HCT116 (cell line): ENCODE results near the gene SMAP2. TPM values are rescaled to one million over a fixed set of nuclear protein-coding genes. Genes with fewer than 3 reads are reported as not detected.

Experiments used
- ATAC-seq: fragments of 200-7000 bp; cut with Tn5 transposase; 2 replicates; pipeline ENCODE4 v1.9.1; 2020; ENCODE audit warnings: mild to moderate bottlenecking, moderate library complexity
- BruUV-seq: library from RNA; stranded (reverse); fragments of 400-500 nt; replicated peaks from 2 replicates; lab custom pipeline; 2021; lab: Mats Ljungman, UMichigan
- CTCF ChIA-PET: fragments of 300-600 bp; sonication (Branson Sonifier 250); formaldehyde crosslinking; loops from one replicate; lab custom pipeline; 2021; ENCODE audit warnings: antibody characterized with exemption; lab: Charles Lee
- POLR2A ChIA-PET: fragments of 300-600, 350-600 bp; sonication (Branson Sonifier 250); formaldehyde crosslinking; loops from one replicate; lab custom pipeline; 2021; ENCODE audit warnings: antibody characterized with exemption; lab: Charles Lee
- RAD21 ChIA-PET, 2 experiments: fragments of 300-600 bp; sonication (Branson Sonifier 250); formaldehyde crosslinking; loops; one replicate each; lab custom pipeline; 2023; ENCODE audit warnings: low total read pairs in 2 of 2; ENCODE audit not compliant: uncharacterized antibody in 2 of 2, unreplicated experiment in 2 of 2, low non-redundant PET in 1 of 2; lab: Charles Lee
- DNase-seq: peaks from one replicate; pipeline ENCODE4 v3.0.0-alpha.2; 2010; ENCODE audit warnings: low read depth, low spot score
- H2AFZ ChIP-seq: fragments of 200-600 bp; shearing (Covaris generic), sonication (generic); 2 replicates; pipeline ENCODE4 v1.6.1; 2017; ENCODE audit warnings: low read depth, mixed run types, mixed read lengths, antibody characterized with exemption, low read length; ENCODE audit not compliant: poor library complexity, severe bottlenecking
- H3K27ac ChIP-seq: 2 replicates; pipeline ENCODE4 v1.5.1; 2012; ENCODE audit warnings: low read depth, low read length
- H3K27me3 ChIP-seq: fragments of 200-600 bp; sonication (generic); 2 replicates; pipeline ENCODE4 v1.6.1; 2016; ENCODE audit warnings: mixed run types, low read length, mixed read lengths; ENCODE audit not compliant: insufficient read depth
- H3K36me3 ChIP-seq, 2 experiments: fragments of 200-500 bp in 1 of 2; fragments of 200-600 bp in 1 of 2; sonication (Bioruptor generic) in 1 of 2; sonication (generic) in 1 of 2; 2 replicates each; pipeline versions ENCODE4 v1.5.1 to v1.6.1; 2014 to 2016; ENCODE audit warnings: low read length in 2 of 2, inconsistent platforms in 1 of 2, mixed read lengths in 1 of 2, mixed run types in 1 of 2; ENCODE audit not compliant: insufficient read depth in 2 of 2, control insufficient read depth in 1 of 2
- H3K4me1 ChIP-seq, 2 experiments: fragments of 200-600 bp in 1 of 2; sonication (generic) in 1 of 2; 2 replicates each; pipeline versions ENCODE4 v1.5.1 to v1.6.1; 2012 to 2017; ENCODE audit warnings: low read length in 2 of 2, inconsistent platforms in 1 of 2, mild to moderate bottlenecking in 1 of 2, mixed read lengths in 1 of 2, mixed run types in 1 of 2, moderate library complexity in 1 of 2; ENCODE audit not compliant: insufficient read depth in 2 of 2, control insufficient read depth in 1 of 2
- H3K4me2 ChIP-seq: fragments of 200-600 bp; sonication (generic); 2 replicates; pipeline ENCODE4 v1.6.1; 2017; ENCODE audit warnings: mixed run types, low read length, mixed read lengths
- H3K4me3 ChIP-seq, 2 experiments: fragments of 200-600 bp in 1 of 2; sonication (generic) in 1 of 2; replicated peaks in 1 of 2; 2 replicates each; pipeline ENCODE4 v1.5.1; 2011 to 2016; ENCODE audit warnings: low read length in 2 of 2, control low read depth in 1 of 2, low read depth in 1 of 2, mild to moderate bottlenecking in 1 of 2, mixed read lengths in 1 of 2, mixed run types in 1 of 2
- H3K79me2 ChIP-seq: fragments of 200-600 bp; sonication (generic); 2 replicates; pipeline ENCODE4 v1.6.1; 2017; ENCODE audit warnings: mild to moderate bottlenecking, mixed run types, low read length, moderate library complexity, mixed read lengths; ENCODE audit not compliant: insufficient read depth
- H3K9ac ChIP-seq: fragments of 200-600 bp; sonication (generic); 2 replicates; pipeline ENCODE4 v1.6.1; 2016; ENCODE audit warnings: low read length, mixed read lengths
- H3K9me2 ChIP-seq: fragments of 200-600 bp; sonication (generic), shearing (Covaris generic); 2 replicates; pipeline ENCODE4 v1.6.1; 2017; ENCODE audit warnings: mixed run types, mild to moderate bottlenecking, moderate library complexity; ENCODE audit not compliant: insufficient read depth
- H3K9me3 ChIP-seq, 2 experiments: fragments of 200-500 bp in 1 of 2; fragments of 200-600 bp in 1 of 2; sonication (Bioruptor generic) in 1 of 2; sonication (generic) in 1 of 2; 2 replicates each; pipeline ENCODE4 v1.6.1; 2014 to 2017; ENCODE audit warnings: low read length in 2 of 2, mixed read lengths in 2 of 2, inconsistent platforms in 1 of 2, low read depth in 1 of 2, mild to moderate bottlenecking in 1 of 2, mixed run types in 1 of 2, moderate library complexity in 1 of 2; ENCODE audit not compliant: control insufficient read depth in 1 of 2, insufficient read depth in 1 of 2
- H4K20me1 ChIP-seq: fragments of 200-600 bp; sonication (generic), shearing (Covaris generic); 2 replicates; pipeline ENCODE4 v1.6.1; 2017; ENCODE audit warnings: mixed run types, mild to moderate bottlenecking, moderate library complexity; ENCODE audit not compliant: insufficient read depth
- CTCF ChIP-seq, 3 experiments: fragments of 200-600 bp in 1 of 3; sonication (generic) in 1 of 3; IDR thresholded peaks in 2 of 3; conservative IDR thresholded peaks in 1 of 3; 2 replicates each; pipeline ENCODE4 v1.5.1; 2012 to 2017; ENCODE audit warnings: low read depth in 2 of 3, low read length in 2 of 3, antibody characterized with exemption in 1 of 3, borderline replicate concordance in 1 of 3, control low read depth in 1 of 3, mild to moderate bottlenecking in 1 of 3, mixed read lengths in 1 of 3, mixed run types in 1 of 3, moderate library complexity in 1 of 3; ENCODE audit not compliant: insufficient read depth in 1 of 3
- ELF1 ChIP-seq: IDR thresholded peaks from 2 replicates; pipeline ENCODE4 v1.6.1; 2012; ENCODE audit warnings: low read depth, borderline replicate concordance
- JUND ChIP-seq: IDR thresholded peaks from 2 replicates; pipeline ENCODE4 v1.6.1; 2012
- MAX ChIP-seq: IDR thresholded peaks from 2 replicates; pipeline ENCODE4 v1.6.1; 2012
- POLR2A ChIP-seq: IDR thresholded peaks from 2 replicates; pipeline ENCODE4 v1.7.0; 2011; ENCODE audit warnings: borderline replicate concordance; ENCODE audit not compliant: insufficient read depth, insufficient read length; ENCODE audit errors: extremely low read depth
- POLR2AphosphoS5 ChIP-seq: IDR thresholded peaks from 2 replicates; pipeline ENCODE4 v1.6.1; 2011; ENCODE audit warnings: mild to moderate bottlenecking, low read depth, low read length, moderate library complexity
- RAD21 ChIP-seq: IDR thresholded peaks from 2 replicates; pipeline ENCODE4 v1.6.1; 2012; ENCODE audit warnings: low read depth, mild to moderate bottlenecking
- SP1 ChIP-seq: IDR thresholded peaks from 2 replicates; pipeline ENCODE4 v1.6.1; 2012; ENCODE audit warnings: low read depth
- TCF7L2 ChIP-seq: IDR thresholded peaks from 2 replicates; pipeline ENCODE4 v1.7.0; 2011; ENCODE audit warnings: borderline replicate concordance, inconsistent platforms; ENCODE audit not compliant: insufficient read depth, insufficient read length; ENCODE audit errors: extremely low read depth
- YY1 ChIP-seq: IDR thresholded peaks from 2 replicates; pipeline ENCODE4 v1.6.1; 2011; ENCODE audit warnings: low read length, low read depth, moderate library complexity, mild to moderate bottlenecking; ENCODE audit not compliant: insufficient replicate concordance; ENCODE audit errors: extremely low read depth
- ZFX ChIP-seq: fragments of 450-650 bp; IDR thresholded peaks from 2 replicates; pipeline ENCODE4 v1.6.1; 2017
- intact Hi-C: fragments of 100-400 bp; cut with micrococcal nuclease; formaldehyde crosslinking; loops from 2 replicates; pipeline ENCODE4 v1.10.0; 2022
- total RNA-seq: library from RNA; stranded (reverse); gene quantifications from one replicate; pipeline ENCODE4 v1.2.1, GENCODE V29; 2021; ENCODE audit not compliant: unreplicated experiment

The SMAP2 gene
- total RNA-seq, 1 experiment from 2014 or later, result 16.4 TPM

DNA sequence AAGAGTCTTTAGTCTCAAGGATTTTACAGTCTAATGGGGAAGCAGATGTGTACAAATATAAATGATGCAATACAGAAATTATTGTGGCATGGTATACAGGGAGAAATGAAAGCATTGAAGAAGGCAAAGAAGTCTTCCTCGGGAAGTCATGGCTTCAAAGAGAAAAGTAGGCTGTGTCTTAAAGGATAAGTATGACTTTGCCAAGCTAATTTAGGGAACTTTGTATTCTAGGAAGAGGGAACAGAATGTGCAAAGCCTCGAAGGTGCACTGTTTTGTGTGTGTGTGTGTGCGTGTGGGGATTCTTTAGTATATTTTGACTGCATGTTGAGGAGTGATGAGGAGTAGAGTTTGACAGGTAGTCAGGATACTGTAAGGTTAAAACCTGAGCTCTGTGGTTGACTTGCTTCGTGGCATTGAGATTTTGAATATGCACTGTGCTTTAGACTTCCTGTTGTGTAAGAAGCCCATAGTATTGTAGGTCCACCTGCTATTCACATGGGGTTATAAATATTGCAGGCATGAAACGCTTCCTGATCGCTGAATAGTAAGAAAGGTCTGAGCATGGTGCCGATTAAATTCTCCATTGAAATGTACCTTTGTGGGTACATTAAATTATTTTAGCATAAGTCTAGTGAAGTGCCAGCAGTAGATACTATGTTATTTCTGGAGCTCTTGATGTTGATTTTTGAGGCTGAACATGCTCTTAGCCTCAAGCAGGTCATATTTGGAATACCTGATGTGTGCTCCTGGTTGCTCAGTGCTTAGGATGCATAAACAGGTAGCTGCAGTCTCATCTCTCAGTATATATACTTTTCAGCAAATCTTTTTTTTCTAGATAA, 8.0 kb downstream of the SMAP2 start:
- no peaks in the 10 kb centered on the region for H3K36me3 ChIP-seq
- intact Hi-C loops, result no loop called here
- CTCF ChIA-PET, result no interaction called here

More for the DNA sequence above, 8.0 kb downstream of the SMAP2 start:
- no peak overlapping the region for H3K4me3 ChIP-seq
- ChIA-PET RAD21 (no interaction called here), POLR2A (no interaction called here)
- no peak overlapping the region for H3K27ac ChIP-seq
- H3K79me2 ChIP-seq, result peaks cover 25% of the 10 kb centered on the region
- DNase-seq (no peak), ATAC-seq (no peak)
- no peaks in the 10 kb centered on the region for H3K9me3 ChIP-seq
- H3K27me3 ChIP-seq, result no peaks in the 10 kb centered on the region
- no peak overlapping the region for H3K9ac ChIP-seq
- no TSS peak for BruUV-seq
- H3K4me2 ChIP-seq, result no peak overlapping the region
- no peak for TF ChIP-seq ZFX
- no peak for TF ChIP-seq CTCF (IDR thresholded peaks at IDR 0.05 in 2 of 3, conservative IDR thresholded peaks at IDR 0.05 in 1 of 3; ENCODE audit: borderline replicate concordance in 1 of 3, insufficient read depth in 1 of 3, low read depth in 2 of 3, low read length in 2 of 3)
- TF ChIP-seq TCF7L2, result no peak
- TF ChIP-seq JUND, result no peak
- no peak for TF ChIP-seq ELF1
- TF ChIP-seq SP1, result no peak
- TF ChIP-seq POLR2A, result no peak
- no peak for TF ChIP-seq MAX
- no peak for TF ChIP-seq RAD21
- no peak for TF ChIP-seq POLR2AphosphoS5
- TF ChIP-seq YY1, result no peak
- H3K4me1 ChIP-seq, result no peaks in the 10 kb centered on the region
- no peak overlapping the region for H2AFZ ChIP-seq
- H4K20me1 ChIP-seq, result no peaks in the 10 kb centered on the region
- H3K9me2 ChIP-seq, result no peaks in the 10 kb centered on the region
